ENCODE data around the gene MYMX.
"Not testable (repeated sequence)": the region's sequence is repeated elsewhere in the genome, so short reads cannot be mapped to it uniquely, and the experiment has no call there.

Gene MYMX

DNA sequence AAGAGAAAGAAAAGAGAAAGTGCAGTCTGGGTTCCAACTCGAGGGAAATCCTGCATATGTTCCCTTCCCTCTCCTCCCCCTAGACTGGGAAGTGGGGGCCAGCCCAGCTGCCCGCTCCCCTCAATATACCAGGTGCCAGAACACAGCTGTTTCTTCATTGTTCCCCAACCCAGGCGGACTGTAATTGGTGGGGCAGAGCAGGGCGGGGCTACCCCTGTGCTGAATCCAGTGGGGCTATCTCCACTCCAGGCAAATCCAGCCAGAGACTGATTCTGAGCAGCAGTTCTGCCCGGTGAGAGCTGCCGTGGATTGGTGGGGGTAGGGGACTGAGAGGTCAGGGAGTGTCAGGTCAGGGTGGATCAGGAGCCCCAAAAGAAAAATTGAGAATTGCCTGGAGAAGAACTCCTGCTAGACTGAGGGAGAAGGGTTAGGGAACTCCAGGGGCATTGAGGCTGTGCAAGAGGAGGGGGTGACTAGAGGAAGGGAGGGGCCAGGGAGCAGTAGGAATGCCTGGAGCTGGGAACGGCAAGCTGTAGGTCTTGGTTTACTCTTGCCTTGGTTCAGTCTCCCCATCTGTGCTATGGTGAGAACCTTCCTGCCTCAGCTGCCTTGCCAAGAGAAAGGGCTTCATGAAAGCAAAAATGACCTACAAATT, at the start of gene MYMX:
Gene MYMX (plus strand): TSS at position 250 of the 655 bp plus-strand sequence. CDS start 546 bp downstream, outside the sequence.
- no peak for DNase-seq (ENCODE audit: low spot score)

DNA sequence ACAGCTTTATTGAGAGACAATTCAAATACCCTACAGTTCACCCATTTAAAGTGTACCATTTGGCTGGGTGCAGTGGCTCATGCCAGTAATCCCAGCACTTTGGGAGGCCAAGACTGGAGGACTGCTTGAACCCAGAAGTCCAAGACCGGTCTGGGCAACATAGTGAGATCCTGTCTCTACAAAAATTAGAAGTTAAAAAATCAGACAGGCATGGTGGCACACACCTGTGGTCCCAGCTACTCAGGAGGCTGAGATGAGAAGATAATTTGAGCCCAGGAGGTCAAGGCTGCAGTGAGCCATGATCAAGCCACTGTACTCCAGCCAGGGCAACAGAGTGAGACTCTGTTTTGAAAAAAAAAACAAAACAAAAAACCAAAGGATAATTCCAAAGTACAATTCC, 49.2 kb upstream of the MYMX start:
- no peak for DNase-seq (ENCODE audit: low spot score)

DNA sequence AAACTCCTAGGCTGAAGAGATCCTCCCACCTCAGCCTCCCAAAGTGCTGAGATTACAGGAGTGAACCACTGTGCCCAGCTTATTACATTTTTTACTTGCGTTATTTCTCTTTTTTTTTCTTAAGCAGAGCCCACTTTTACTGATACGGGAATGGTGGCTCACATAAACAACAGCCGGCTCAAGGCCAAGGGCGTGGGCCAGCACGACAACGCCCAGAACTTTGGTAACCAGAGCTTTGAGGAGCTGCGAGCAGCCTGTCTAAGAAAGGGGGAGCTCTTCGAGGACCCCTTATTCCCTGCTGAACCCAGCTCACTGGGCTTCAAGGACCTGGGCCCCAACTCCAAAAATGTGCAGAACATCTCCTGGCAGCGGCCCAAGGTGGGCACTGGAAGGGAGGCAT, 47.6 kb upstream of the MYMX start:
- DNase-seq (ENCODE audit: low spot score) = peak; percentile 64

DNA sequence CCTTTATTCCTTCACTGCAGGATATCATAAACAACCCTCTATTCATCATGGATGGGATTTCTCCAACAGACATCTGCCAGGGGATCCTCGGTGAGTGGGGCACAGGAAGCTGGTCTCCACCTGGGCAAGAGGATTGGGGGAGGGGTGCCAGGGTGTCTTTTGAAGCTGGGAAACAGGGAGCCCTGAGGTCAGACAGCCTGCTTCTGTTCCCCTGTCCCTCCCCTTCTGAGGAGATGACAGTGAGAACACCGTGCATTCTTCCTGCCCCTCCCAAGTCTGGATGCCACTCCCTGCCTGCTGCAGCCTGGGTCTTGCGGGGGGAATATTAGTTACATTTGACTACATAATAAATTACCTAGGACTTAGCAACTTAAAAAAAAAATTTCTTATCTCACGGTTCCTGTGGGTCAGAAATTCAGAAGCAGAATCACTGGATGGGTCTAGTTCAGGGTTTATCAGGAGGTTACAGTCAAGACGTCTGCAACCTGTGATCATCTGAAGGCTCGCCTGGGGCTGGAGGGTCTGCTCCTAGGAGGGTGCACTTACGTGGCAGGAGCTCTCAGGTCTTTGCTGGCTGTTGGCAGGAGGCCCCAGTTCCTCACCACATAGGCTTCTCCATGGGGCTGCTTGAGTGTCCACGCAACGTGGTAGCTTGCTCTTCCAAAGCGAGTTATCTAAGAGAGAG, 46.7 kb upstream of the MYMX start:
- DNase-seq (ENCODE audit: low spot score) = no peak

DNA sequence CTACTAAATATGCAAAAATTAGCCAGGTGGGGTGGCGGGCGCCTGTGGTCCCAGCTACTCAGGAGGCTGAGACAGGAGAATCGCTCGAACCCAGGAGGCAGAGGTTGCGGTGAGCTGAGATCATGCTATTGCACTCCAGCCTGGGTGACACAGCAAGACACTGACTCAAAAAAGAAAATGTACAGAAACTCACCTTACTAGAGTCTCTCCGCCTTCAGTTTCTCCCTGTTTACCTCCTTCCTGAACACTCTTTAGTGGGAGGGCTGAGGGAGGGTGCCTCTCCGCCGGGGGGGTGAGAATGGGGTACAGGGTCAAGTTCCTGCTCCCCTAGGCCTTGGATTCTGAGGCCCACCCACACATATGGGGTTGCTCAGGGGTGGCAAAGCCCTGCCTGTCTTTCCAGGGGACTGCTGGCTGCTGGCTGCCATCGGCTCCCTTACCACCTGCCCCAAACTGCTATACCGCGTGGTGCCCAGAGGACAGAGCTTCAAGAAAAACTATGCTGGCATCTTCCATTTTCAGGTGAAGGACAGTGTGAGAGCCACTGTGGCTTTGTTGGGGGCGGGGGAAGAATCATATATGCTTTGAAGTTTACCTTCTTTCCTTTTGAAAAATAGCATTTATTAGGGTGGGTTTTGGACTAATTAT, 44.7 kb upstream of the MYMX start:
- no peak for DNase-seq (ENCODE audit: low spot score)

DNA sequence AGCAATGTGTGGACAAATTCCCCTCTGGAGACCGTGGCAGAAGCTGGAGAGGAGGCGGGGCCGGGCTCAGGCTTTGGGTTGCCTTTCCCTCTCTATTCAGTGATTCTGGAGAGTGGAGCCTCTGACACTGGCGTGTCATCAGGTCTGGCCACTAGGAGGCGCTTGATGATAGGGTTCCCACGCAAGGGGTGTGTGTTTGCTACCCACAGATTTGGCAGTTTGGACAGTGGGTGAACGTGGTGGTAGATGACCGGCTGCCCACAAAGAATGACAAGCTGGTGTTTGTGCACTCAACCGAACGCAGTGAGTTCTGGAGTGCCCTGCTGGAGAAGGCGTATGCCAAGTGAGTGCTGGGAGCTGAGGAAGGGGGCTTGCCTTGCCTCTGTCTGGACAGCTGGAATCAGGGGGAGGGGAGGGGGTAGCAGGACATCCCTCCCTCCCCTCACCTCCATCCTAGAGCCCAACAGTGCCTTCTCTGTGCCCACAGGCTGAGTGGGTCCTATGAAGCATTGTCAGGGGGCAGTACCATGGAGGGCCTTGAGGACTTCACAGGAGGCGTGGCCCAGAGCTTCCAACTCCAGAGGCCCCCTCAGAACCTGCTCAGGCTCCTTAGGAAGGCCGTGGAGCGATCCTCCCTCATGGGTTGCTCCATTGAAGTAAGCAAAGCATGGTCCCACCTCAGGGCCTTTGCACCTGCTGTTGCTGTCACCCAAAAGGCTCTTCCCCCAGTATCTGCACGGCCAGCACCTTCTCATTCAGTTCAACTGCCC, 43.8 kb upstream of the MYMX start:
- peak; percentile 95 for DNase-seq (ENCODE audit: low spot score)

DNA sequence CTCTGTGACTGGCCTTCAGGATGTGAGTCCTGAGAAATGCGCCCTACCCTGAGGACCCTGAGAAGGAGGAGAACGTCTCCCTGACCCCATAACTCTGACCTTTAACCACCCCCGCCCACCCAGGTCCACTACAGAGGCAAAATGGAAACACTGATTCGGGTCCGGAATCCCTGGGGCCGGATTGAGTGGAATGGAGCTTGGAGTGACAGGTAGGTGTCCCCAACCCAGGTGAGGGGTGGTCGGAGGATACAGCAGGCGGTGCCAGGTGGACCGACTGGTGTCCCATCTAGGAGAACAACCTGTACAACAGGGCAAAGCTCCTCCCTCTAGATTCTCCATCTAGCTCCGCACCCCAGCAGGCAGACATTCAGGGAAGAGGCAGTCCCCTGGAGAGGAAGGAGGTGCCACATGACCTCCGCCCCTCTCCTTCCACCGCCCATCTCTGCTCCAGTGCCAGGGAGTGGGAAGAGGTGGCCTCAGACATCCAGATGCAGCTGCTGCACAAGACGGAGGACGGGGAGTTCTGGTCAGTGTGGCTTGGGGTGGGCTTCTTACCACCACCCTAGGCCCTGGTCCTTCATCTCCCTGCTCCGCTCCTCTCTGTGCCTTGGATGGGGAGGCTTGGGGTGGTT, 40.5 kb upstream of the MYMX start:
- DNase-seq (ENCODE audit: low spot score) = no peak

DNA sequence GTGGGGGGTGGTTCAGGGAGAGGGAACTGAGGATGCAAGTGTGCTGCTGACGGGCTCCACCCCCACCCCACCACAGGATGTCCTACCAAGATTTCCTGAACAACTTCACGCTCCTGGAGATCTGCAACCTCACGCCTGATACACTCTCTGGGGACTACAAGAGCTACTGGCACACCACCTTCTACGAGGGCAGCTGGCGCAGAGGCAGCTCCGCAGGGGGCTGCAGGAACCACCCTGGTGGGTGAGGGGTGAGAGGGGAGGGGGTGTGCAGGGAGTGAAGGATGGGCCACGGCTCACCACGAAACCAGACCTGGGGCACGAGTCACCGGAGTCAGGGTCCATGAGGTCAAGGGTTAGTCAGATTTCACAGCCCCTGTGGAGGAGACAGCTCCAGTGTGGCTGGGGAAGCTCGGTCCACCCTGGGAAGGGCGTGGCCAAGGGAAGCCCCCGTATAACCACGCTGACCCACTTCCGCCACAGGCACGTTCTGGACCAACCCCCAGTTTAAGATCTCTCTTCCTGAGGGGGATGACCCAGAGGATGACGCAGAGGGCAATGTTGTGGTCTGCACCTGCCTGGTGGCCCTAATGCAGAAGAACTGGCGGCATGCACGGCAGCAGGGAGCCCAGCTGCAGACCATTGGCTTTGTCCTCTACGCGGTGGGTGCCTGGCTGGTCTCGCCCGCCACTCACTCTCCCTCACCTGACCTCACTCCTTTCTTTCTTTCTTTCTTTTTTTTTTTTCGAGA, 39.8 kb upstream of the MYMX start:
- no peak for DNase-seq (ENCODE audit: low spot score)

DNA sequence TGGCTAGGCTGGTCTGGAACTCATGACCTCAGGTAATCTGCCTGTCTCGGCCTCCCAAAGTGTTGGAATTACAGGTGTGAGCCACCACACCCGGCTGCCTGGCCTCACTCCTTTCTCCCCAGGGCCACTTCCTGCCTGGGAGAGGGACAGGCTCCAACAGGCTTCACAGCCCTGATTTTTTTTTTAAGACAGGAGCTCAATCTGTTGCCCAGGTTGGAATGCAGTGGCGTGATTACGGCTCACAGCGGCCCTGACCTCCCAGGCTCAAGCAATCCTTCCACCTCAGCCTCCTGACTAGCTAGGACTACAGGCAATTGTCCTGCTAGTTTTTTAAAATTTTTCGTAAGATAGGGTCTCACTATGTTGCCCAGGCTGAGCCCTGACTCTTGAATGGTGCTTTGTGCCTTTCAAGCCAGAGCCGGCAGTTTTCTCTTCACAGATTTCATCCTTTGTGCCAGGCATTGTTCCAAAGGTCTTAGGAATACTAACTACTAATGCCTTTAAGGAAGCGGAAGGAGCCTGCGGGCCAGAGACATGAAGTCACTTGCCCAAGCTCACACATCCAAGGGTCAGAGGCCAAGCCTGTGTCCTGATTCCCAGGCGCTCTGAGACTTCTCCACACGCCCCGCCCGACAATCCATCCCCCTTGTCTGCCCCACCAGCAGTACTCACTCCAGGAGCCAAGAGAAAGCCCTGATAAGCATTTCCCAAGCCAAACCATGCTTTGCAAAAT, 38.9 kb upstream of the MYMX start:
- peak; percentile 76 for DNase-seq (ENCODE audit: low spot score)

DNA sequence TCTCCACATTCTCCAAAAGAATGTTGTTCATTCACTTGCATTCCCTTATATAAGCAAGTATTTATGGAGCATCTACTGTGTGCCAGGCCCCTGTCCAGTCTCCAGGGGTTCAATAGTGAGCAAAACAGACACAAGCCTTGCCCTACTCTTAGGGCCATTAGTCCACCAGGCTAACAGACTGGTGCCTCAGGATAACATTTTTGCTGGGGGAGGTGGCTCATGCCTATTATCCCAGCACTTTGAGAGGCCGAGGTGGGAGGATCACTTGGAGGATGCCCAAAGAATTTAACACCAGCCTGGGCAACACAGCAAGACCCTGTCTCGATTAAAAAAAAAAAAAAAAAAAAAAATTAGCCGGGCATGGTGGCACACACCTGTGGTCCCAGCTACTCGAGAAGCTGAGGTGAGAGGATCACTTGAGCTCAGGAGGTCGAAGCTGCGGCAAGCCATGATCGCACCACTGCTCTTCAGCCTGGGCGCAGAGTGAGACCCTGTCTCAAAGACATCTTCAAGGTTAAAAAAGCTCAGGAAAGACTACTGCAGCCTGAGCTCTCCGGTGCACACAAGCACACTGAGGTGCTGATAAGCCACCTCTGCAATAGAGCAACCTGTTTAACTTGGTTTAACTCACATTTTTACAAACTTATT, 38.2 kb upstream of the MYMX start:
- DNase-seq (ENCODE audit: low spot score) = no peak

DNA sequence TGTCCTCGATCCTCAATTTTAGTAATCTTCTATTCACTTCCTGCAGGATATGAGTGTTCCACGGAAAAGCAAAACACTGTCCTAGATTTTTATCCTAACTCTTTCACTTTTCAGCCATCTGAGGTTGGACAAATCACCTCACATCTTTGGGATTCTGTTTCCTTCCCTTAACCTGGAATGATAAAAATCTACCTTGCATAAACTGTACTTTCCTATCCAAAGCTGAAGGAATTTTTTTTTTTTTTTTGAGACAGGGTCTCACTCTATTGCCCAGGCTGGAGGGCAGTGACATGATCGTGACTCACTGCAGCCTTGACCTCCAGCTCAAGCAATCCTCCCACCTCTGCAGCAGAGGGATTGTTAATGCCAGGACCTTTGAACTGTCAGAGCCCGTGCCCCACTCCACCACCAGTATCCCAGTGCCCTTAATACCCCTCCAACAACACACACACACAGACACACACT, 37.6 kb upstream of the MYMX start:
- DNase-seq (ENCODE audit: low spot score) = no peak

DNA sequence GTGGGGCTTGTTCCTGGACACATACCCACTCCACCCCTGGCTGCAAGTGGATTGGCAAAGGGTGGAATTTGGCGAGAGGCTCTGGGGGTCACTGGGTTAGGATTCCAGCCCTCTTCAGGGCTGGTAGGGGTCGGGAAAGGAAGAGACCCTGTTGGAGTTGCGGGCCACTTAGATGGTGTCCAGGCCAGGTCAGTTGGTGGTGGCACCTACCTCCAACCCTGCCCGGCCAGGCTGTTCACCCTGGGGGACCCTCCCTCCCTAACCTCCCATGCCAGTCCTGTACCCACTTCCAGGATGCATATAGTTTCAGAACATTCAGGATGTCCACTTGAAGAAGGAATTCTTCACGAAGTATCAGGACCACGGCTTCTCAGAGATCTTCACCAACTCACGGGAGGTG, 37.1 kb upstream of the MYMX start:
- DNase-seq (ENCODE audit: low spot score) = no peak

DNA sequence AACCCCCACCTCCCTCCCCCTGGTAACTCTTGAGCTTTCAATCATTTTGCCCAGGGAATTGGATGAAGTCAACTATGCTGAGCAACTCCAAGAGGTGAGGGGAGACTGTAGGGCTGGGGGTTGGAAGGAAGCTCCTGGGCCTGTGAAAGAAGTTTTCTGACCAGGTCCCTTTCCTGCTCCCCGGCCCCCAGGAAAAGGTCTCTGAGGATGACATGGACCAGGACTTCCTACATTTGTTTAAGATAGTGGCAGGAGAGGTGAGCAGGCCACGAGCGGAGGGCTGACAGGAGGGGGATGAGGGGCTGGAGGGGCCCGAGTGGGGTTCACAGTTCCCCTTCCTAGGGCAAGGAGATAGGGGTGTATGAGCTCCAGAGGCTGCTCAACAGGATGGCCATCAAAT, 36.3 kb upstream of the MYMX start:
- DNase-seq (ENCODE audit: low spot score) = no peak

DNA sequence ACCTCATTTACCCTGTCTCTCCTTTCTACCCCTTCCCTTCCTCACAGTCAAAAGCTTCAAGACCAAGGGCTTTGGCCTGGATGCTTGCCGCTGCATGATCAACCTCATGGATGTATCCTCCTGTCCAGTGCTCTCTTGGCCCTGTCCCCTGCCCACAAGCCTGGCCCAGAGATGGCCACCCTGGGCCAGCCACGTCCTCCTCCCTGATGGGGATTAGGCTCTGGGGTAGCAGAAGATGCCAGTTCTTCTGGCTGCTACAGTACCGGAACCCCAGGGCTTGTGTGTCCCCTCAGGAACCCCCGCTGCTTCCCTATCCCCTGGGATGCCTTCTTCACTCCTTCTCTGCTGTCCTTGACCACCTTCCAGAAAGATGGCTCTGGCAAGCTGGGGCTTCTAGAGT, 35.8 kb upstream of the MYMX start:
- no peak for DNase-seq (ENCODE audit: low spot score)

DNA sequence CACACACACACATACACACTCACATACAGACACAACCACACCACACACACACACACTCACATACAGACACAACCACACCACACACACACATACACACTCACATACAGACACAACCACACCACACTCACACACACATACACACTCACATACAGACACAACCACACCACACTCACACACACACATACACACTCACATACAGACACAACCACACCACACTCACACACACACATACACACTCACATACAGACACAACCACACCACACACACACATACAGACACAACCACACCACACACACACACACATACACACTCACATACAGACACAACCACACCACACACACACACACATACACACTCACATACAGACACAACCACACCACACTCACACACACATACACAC, 34.9 kb upstream of the MYMX start:
- DNase-seq (ENCODE audit: low spot score) = not testable (repeated sequence)

DNA sequence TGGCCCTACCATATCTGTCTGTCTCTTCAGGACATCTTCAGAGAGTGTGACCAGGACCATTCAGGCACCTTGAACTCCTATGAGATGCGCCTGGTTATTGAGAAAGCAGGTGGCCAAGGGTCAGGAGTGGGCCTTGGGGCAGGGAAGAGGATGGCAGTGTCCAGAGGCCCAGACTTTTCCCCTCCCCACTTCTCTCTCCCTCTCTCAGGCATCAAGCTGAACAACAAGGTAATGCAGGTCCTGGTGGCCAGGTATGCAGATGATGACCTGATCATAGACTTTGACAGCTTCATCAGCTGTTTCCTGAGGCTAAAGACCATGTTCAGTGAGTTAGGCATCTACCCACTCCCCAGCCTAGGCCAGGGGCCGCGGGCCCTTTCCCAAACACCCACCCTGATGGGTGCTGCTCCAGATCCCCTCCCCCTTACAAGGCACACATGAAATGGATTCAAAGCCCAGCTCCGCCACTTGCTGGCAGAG, 33.8 kb upstream of the MYMX start:
- no peak for DNase-seq (ENCODE audit: low spot score)

DNA sequence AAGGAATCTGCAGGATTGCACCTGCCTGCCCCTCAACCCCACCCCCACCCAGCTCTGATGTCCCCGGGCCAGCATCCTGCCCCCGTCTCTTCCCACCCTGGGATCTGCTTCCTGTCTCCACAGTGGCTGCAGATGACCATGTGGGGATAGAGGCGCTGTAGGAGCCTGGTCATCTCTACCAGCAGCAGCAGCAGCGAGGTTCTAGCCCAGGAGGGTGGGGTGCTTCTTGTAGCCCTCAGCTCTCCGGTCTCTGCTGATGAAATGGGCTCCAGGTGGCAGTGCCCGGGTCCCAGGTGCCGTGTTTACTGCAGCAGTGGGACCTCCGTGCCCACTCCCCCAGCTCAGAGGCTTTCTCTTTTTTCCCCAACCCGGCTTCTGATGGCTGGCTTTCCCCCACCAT, 32.9 kb upstream of the MYMX start:
- no peak for DNase-seq (ENCODE audit: low spot score)

DNA sequence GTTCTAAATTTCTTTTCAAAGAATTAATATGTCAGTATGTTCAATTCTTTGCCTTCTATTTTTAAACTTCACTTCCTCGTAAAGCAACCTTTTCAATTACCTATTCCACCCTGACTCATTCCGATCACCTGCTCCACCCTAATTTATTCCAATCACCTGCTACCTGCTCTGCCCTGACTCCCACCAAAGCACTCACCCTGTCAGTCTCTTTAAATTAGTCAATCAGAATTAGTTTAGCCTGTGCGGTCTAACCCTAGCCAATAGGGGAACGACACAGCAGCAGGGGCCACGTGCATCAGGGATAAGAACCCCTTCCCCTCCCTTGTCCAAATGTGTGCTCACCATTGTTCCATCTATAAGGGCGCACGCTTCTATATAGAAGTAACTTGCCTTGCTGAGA, 31.4 kb upstream of the MYMX start:
- not testable (repeated sequence) for DNase-seq (ENCODE audit: low spot score)

DNA sequence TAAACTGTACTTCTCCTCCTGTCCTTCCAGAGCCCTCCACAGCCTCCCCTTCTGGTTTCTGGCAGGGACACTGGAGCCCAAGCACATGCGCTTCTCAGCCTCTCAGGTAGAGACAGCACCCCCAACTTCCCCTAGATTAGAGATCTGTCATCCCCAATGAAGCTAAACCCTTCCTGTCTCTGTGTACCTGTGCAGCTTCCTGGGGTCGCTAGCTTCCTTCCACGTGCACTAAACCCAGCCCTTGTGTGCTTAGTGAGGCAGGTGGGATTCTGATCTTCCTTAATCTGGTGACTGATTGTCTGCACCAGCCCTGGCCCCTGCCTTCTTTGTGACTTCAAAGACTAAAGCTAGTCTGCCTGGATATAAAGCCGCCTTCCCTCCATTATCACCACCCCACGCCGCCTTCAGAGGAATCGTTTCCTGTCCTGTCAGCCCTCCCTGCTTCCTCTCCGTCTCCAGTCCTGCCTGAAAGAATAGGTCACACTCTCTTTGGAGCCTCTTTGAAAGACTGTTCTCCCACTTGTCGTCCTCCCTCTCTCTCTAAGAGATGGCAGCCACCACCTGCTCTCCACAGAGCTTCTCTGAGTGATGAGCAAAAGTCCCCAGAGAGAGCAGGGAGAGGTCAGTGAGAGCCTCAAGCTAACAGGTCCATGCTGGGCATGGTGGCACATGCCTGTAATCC, 30.6 kb upstream of the MYMX start:
- DNase-seq (ENCODE audit: low spot score) = no peak

Data from AG20443 (cell line).